Osteocyte (in vitro differentiated cells): ENCODE data around the gene ANKIB1. TPM values are rescaled to one million over a fixed set of nuclear protein-coding genes. Genes with fewer than 3 reads are reported as not detected.
"Not testable (repeated sequence)": the region's sequence is repeated elsewhere in the genome, so short reads cannot be mapped to it uniquely, and the experiment has no call there.

Experiments
- DNase-seq: peaks from one replicate; pipeline ENCODE4 v3.0.0; 2021; ENCODE audit warnings: mixed read lengths; ENCODE audit not compliant: unreplicated experiment; ENCODE audit errors: extremely low spot score
- H3K27ac Mint-ChIP-seq: one replicate; pipeline ENCODE4 v1.8.0; 2021; ENCODE audit warnings: mild to moderate bottlenecking, mixed read lengths; ENCODE audit not compliant: unreplicated experiment
- H3K27me3 Mint-ChIP-seq: one replicate; pipeline ENCODE4 v1.8.0; 2021; ENCODE audit warnings: mixed read lengths; ENCODE audit not compliant: unreplicated experiment
- H3K36me3 Mint-ChIP-seq: one replicate; pipeline ENCODE4 v1.8.0; 2021; ENCODE audit warnings: mixed read lengths; ENCODE audit not compliant: unreplicated experiment
- H3K4me1 Mint-ChIP-seq: one replicate; pipeline ENCODE4 v1.8.0; 2021; ENCODE audit warnings: mixed read lengths; ENCODE audit not compliant: unreplicated experiment
- H3K4me3 Mint-ChIP-seq: one replicate; pipeline ENCODE4 v1.8.0; 2021; ENCODE audit warnings: mild to moderate bottlenecking, moderate library complexity, mixed read lengths; ENCODE audit not compliant: unreplicated experiment
- H3K9me3 Mint-ChIP-seq: one replicate; pipeline ENCODE4 v1.8.0; 2021; ENCODE audit warnings: mixed read lengths; ENCODE audit not compliant: unreplicated experiment
- total RNA-seq: library from RNA; stranded (reverse); gene quantifications from 2 replicates; pipeline ENCODE4 v1.2.1, GENCODE V29; 2021
- TF ChIP-seq, protein P1 (sequence below): fragments of 200-600 bp; sonication (generic); IDR thresholded peaks from 2 replicates; pipeline ENCODE4 v1.5.0; 2021; ENCODE audit warnings: antibody characterized with exemption, mild to moderate bottlenecking, moderate library complexity

The ANKIB1 gene
- total RNA-seq, 1 donor from 2014 or later = 63.8 TPM

DNA sequence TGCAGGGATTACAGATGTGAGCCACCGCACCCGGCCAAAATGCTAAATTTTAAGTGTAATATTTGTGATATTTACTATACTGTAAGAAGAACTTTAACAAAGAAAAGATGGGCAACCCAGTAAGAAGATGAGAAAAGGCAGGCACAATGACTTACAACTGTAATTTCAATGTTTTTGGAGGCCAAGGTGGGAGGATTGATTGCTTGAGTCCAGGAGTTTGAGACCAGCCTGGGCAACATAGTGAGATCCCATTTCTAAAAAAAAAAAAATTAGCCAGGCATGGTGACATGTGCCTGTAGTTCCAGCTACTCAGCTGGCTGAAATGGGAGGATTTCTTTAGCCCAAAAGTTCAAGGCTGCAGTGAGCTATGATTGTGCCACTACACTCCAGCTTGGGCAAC is 189.8 kb downstream of the ANKIB1 start:
- Mint-ChIP-seq H3K4me3 (no peak overlapping the region), H3K4me1 (no peaks in the 10 kb centered on the region), H3K36me3 (no peaks in the 10 kb centered on the region), H3K9me3 (no peaks in the 10 kb centered on the region), H3K27ac (no peak overlapping the region), H3K27me3 (peaks cover 36% of the 10 kb centered on the region)
- no peak for DNase-seq
- TF ChIP-seq, protein P1, sequence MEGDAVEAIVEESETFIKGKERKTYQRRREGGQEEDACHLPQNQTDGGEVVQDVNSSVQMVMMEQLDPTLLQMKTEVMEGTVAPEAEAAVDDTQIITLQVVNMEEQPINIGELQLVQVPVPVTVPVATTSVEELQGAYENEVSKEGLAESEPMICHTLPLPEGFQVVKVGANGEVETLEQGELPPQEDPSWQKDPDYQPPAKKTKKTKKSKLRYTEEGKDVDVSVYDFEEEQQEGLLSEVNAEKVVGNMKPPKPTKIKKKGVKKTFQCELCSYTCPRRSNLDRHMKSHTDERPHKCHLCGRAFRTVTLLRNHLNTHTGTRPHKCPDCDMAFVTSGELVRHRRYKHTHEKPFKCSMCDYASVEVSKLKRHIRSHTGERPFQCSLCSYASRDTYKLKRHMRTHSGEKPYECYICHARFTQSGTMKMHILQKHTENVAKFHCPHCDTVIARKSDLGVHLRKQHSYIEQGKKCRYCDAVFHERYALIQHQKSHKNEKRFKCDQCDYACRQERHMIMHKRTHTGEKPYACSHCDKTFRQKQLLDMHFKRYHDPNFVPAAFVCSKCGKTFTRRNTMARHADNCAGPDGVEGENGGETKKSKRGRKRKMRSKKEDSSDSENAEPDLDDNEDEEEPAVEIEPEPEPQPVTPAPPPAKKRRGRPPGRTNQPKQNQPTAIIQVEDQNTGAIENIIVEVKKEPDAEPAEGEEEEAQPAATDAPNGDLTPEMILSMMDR = no peak

GRCh38 chr7:92436612-92437445 is 191.1 kb downstream of the ANKIB1 start:
- Mint-ChIP-seq H3K27ac (no peak overlapping the region), H3K4me3 (no peak overlapping the region), H3K27me3 (peaks cover 37% of the 10 kb centered on the region), H3K9me3 (no peaks in the 10 kb centered on the region), H3K36me3 (no peaks in the 10 kb centered on the region), H3K4me1 (no peaks in the 10 kb centered on the region)
- DNase-seq = no peak
- TF ChIP-seq, protein P1 = no peak

DNA sequence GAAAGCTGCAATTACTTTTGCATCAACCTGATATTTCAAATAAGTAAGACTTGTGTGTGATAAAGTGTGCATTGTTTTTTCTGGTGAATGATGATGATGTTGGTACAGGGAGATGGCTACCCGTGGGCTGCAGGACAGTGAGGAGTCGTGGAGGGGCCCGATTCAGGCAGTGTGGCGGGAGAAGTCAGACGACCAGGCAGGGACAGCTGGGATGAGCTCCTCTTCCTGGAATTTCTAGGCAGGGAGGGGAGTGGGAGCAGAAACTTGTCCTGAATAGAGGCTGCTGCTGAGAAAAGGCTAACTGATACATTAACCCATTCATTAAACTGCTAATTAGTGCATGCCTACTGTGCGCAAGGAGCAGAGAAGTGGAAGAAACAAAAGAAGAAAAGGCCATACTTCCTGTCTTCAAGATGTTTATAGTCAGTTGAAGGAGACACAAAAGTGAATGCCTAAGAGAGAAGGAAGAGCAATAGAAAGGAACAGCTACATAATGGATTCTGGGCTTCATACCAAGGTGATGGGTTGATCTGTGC is 192.2 kb downstream of the ANKIB1 start:
- Mint-ChIP-seq H3K36me3 (no peaks in the 10 kb centered on the region), H3K27me3 (peaks cover 44% of the 10 kb centered on the region), H3K9me3 (no peaks in the 10 kb centered on the region), H3K4me3 (no peak overlapping the region), H3K27ac (no peak overlapping the region), H3K4me1 (no peaks in the 10 kb centered on the region)
- TF ChIP-seq, protein P1 = no peak
- no peak for DNase-seq

- H3K36me3 Mint-ChIP-seq, H3K4me1 Mint-ChIP-seq, H3K9me3 Mint-ChIP-seq, H3K4me3 Mint-ChIP-seq, DNase-seq, H3K27ac Mint-ChIP-seq: not testable (repeated sequence)
- peaks cover 40% of the 10 kb centered on the region for H3K27me3 Mint-ChIP-seq
These were observed 196.9 kb downstream of the ANKIB1 start for GRCh38 chr7:92442720-92443119.

DNA sequence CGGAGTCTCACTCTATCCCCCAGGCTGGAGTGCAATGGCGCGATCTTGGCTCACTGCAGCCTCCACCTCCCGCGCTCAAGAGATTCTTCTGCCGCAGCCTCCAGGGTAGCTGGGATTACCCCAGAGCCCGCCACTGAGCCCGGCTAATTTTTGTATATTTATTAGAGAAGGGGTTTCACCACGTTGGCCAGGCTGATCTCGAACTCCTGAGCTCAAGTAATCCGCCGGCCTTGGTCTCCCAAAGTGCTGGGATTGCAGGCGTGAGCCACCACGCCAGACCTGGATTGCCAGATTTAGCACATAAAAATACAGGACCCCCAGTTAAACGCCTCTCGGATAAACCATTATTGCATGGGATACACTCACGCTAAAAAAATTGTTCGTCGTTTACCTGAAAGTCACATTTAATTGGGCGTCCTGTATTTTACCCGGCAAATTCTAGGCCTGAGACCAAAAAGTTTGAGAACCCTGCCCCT is 201.1 kb downstream of the ANKIB1 start:
- DNase-seq = no peak
- TF ChIP-seq, protein P1 = peak; percentile 93
- Mint-ChIP-seq H3K4me1 (peaks cover 11% of the 10 kb centered on the region), H3K9me3 (no peaks in the 10 kb centered on the region), H3K36me3 (peaks cover 10% of the 10 kb centered on the region), H3K4me3 (peak overlapping the region; percentile 77), H3K27me3 (peaks cover 6% of the 10 kb centered on the region), H3K27ac (peak overlapping the region; percentile 70)
